Transverse colon (tissue), 4 donors: ENCODE results near the gene TAF3.

ENCODE experiments used
- POLR2AphosphoS5 ChIP-seq, 3 donors: sonication (generic); formaldehyde crosslinking; IDR thresholded peaks; one replicate each; pipeline ENCODE4 v1.6.1; 2016; ENCODE audit warnings: antibody characterized with exemption in 3 of 3
- TF ChIP-seq, protein P1 (sequence below), 5 experiments: fragments of 200-600 bp in 3 of 5; fragments of 450-650 bp in 2 of 5; sonication (generic) in 3 of 5; IDR thresholded peaks; 1 replicate in 2 of 5; 2 replicates in 3 of 5; pipeline ENCODE4 v1.5.1; 2016 to 2017; ENCODE audit warnings: antibody characterized with exemption in 5 of 5, inconsistent platforms in 3 of 5, mild to moderate bottlenecking in 2 of 5, moderate library complexity in 1 of 5

DNA sequence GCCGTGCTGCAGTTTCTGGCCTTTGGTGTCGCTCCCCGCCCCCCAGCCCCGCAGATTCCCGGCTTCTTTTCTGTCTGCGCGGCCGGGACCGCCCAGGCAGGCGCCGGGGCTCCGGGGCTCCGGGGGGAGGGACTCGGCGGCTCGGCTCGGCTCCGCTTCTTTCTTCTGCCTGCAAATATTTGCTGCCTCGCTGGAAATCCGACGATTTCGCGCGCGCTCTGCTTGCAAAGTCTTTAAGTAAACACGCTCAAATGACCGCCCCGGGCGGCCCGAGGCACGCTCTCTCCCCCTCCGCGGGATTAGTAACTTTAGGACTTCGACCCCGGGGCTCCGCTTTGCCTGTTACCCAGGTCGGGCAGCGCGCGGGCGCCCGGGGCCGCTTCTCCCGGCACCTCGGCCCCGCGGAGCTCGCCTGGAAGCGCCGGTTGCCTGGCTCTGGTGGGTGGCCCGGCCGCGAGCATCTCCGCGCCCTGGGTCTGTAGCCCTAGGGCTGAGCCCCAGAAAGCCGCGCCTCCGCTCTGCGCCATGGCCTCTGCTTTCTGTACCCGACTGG is 232.3 kb downstream of the TAF3 start:
- no peak for TF ChIP-seq POLR2AphosphoS5 (IDR thresholded peaks at IDR 0.05)
- TF ChIP-seq, protein P1, sequence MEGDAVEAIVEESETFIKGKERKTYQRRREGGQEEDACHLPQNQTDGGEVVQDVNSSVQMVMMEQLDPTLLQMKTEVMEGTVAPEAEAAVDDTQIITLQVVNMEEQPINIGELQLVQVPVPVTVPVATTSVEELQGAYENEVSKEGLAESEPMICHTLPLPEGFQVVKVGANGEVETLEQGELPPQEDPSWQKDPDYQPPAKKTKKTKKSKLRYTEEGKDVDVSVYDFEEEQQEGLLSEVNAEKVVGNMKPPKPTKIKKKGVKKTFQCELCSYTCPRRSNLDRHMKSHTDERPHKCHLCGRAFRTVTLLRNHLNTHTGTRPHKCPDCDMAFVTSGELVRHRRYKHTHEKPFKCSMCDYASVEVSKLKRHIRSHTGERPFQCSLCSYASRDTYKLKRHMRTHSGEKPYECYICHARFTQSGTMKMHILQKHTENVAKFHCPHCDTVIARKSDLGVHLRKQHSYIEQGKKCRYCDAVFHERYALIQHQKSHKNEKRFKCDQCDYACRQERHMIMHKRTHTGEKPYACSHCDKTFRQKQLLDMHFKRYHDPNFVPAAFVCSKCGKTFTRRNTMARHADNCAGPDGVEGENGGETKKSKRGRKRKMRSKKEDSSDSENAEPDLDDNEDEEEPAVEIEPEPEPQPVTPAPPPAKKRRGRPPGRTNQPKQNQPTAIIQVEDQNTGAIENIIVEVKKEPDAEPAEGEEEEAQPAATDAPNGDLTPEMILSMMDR (IDR thresholded peaks at IDR 0.05): no peak
